Caki2 (cell line): ENCODE measurements around the gene AK9. TPM values are rescaled to one million over a fixed set of nuclear protein-coding genes. Genes with fewer than 3 reads are reported as not detected.
"Not testable (repeated sequence)": the region's sequence is repeated elsewhere in the genome, so short reads cannot be mapped to it uniquely, and the experiment has no call there.

Experiments used
- DNase-seq: peaks from one replicate; pipeline ENCODE4 v3.0.0-alpha.2; 2015; ENCODE audit warnings: low read depth
- in situ Hi-C: cut with HindIII; loops from 2 replicates; pipeline ENCODE4 v1.10.0; 2016; ENCODE audit warnings: low sequenced_read_pairs, low pct_unique_long_range_greater_than_20kb, mixed read lengths
- total RNA-seq: library from RNA; depleted of rRNA; stranded (reverse); fragments of >200 nt; shearing (Covaris generic); gene quantifications from 2 replicates; pipeline ENCODE4 v1.2.3, GENCODE V29; 2014; ENCODE audit warnings: low replicate concordance

Gene AK9
- total RNA-seq, 1 experiment from 2014 or later = 0.14 TPM

DNA sequence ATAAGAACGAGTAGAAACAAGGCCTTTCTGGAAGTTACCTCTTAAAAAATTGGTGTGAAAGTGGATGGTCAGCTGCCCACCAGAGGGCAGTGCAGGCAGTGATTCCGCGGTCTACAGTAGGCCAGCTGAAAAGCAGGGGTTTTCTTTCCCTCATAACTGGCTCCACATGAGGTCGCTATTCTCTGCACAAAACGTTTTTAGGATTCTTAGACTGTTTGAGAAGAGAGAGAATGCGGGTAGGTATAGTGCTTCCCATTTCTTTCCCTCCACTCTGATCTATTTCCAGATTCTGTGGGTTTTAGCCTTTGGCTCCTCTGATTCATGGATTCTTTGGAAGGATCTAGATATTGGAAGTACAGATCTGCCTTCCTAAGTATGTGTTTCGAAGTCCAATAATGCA lies 14.3 kb upstream of the AK9 start:
- in situ Hi-C loops = loop anchor here (25.0 kb wide), 1 partner anchor 357 kb away; no protein-coding TSS in a partner anchor

DNA sequence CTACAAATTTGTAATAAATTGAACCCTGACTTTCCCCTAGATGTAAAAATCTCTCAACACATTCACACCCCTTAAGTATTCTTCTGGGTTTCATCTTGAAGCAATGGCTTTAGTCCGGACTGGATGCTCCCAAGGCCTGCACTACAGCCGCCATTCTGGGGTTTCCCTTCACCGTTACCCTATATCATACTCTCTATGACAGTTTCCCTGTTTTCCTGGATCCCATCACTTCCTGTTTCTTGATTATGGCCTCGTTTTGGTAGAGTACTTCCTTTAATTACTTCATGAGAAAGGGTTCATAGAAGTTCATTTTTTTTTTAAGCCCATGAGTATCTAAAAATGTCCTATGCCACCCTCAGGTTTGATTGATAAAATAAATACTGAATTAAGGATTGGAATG lies 11.8 kb upstream of the AK9 start:
- DNase-seq = no peak
- in situ Hi-C loops = loop anchor here (25.0 kb wide), 1 partner anchor 360 kb away; no protein-coding TSS in a partner anchor

More for the DNA sequence above, 14.3 kb upstream of the AK9 start:
- peak; percentile 67 for DNase-seq

DNA sequence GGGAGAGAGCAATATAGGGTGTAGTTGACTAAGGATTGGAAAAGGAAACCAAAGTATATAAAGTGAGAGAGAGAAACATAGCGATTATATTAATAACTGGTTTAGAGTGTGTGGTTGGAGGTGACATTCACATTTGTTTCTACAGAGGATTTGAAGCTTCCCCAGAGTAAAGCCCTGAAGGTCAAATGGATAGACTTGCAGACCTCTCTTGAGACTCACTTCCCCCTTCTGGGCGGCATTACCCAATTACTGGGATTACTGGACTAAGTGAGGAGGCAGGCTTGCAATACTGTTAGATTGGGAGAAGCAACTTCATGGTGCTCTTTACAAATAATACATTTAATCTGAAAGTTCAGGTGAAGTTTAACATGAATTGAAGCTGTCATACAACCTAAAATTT lies 10.8 kb upstream of the AK9 start:
- no peak for DNase-seq
- in situ Hi-C loops = loop anchor here (25.0 kb wide), 1 partner anchor 361 kb away; no protein-coding TSS in a partner anchor

DNA sequence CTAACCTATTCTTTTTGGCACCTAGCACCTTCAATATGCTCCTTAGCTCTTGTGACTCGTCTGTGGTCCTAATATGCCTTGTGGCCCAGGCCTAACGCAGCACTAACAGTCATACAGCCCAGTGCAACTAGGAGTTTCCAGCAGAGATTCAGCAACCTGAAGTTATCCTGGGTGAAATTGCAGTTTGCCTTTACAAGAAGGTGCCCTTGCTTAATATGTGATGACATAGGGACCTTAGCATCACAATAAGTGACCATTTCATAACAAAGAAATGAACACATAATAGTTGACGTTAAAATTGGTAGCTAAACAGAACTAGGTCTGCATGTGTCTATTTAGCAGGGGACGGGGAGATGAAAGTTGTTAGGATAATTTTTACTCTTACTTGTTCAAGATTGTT lies 10.2 kb upstream of the AK9 start:
- in situ Hi-C loops = loop anchor here (25.0 kb wide), 1 partner anchor 361 kb away; no protein-coding TSS in a partner anchor
- DNase-seq = no peak

DNA sequence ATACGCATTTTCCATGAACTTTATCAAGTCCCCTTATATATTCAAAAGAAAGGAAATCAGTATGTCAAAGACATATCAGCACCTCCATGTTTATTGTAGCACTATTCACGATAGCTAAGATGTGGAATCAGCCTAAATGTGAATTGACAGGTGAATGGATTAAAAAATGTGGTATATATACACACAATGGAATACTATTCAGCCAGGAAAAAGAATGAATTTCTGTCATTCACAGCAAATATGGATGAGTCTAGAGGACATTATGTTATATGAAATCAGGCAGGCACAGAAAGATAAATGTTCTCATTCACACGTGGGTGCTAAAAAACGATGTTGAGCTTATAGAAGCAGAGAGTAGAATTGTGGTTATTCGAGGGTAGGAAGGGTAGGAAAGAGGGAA lies 5.4 kb upstream of the AK9 start:
- in situ Hi-C loops = no loop called here
- no peak for DNase-seq

DNA sequence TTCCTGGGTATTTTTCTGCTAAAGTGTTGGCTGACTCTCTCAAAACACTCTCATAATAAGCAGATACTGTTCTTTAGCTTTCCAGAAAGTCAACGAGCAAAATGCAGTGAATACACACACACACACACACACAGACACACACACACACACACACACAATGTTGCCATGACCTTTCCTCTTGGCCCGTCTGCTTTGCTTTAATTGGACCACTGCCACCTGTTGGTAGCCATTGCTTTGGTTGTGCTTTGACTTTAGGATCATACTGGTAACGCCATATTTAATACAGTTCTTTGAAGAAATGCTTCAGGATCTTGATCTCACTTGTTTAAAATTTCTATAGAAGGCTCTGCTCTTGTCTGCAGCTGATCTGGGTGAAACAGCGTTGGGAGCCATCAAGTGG lies 4.5 kb upstream of the AK9 start:
- no peak for DNase-seq
- in situ Hi-C loops = no loop called here

DNA sequence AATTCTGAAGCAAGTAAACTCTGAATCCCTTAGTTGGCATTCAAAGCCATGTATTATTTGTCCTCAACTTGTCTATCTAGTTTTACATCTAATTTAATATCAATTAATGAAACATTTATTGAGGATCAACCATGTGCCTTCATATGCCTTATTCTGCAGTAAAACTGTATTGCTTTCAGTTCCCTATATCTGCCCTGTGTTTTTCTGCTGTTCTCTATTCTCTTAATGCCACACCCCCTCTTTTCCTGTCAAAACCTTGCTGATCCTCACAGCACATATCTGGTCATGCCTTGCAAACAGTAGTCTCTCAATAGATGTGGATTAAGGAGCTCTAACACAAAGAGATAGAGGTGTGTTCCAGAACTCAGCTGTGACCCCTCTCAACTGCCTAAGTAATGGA lies 2.1 kb upstream of the AK9 start:
- in situ Hi-C loops = no loop called here
- DNase-seq = no peak

DNA sequence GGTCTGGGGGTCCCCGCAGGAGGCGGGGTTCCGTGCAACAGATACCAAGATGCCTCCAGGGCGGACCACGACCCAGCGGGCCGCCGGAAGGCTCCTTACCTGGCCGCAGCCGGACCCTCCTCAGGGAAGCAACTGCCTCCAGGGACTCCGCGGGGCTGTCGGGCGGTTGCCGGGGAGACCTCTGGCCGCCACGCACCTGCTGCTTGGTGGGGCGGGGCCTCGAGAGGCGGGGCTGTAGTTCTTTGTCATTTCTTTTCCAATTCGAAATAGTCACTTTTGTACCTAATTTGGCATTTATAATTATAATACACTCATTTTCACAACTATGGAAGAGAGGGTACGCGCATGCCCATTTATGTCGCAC lies 647 bp downstream of the AK9 start:
- no peak for DNase-seq

DNA sequence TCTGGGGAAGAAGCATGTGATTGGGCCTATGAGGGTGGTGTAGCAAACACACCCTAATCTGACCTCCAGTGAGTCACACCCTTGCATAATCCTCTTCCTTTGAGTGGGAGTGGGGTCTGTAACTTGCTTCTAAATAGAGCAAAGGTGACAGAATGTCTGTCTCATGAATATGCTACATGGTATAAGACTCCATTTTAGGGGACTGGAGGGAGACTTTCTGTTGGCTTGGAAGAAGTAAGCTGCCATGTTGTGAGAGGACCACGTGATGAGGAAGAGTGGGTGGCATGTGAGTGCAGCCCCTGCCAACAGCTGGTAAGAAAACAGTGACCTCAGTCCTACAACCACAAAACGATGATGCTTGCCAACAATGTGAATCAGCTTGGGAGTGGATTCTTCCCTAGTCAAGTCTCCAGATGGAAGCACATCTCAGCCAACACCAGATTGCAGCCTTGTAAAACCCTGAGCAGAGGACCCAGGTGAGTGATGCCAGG lies 3.7 kb downstream of the AK9 start:
- in situ Hi-C loops = no loop called here
- peak; percentile 52 for DNase-seq

More for the DNA sequence above, 647 bp downstream of the AK9 start:
- in situ Hi-C loops = no loop called here

DNA sequence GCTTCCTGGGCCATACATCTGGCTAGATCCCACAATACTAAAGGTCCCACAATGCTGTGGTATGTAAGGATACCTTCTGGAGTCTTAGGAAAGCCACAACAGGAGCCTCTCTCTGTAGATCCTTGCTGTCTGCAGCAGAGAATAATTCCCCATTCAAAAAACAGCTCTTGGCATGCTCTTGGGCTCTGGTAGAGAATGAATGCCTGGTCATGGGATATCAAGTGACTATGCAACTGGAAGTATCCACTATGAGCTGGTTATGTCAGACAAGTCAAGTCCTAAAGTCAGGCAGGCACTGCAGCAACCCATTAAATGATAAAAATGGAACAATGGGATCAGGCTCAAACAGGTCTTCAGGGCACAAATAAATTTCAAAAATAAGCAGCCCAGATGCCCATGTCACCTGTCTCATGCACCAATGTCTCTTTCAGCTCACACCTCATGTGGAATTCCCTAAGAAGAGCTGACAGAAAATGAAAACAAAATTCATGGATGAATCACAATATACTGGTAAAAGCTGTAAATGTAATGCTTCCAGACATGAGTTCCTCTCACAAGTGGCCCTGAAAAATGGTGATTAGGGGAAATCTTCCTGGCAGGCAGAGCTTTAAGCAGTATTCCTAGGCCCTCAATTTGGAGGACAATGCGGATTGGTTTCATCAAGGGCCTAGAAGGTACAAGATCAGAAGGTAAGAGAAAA lies 4.3 kb downstream of the AK9 start:
- no peak for DNase-seq
- in situ Hi-C loops = no loop called here

DNA sequence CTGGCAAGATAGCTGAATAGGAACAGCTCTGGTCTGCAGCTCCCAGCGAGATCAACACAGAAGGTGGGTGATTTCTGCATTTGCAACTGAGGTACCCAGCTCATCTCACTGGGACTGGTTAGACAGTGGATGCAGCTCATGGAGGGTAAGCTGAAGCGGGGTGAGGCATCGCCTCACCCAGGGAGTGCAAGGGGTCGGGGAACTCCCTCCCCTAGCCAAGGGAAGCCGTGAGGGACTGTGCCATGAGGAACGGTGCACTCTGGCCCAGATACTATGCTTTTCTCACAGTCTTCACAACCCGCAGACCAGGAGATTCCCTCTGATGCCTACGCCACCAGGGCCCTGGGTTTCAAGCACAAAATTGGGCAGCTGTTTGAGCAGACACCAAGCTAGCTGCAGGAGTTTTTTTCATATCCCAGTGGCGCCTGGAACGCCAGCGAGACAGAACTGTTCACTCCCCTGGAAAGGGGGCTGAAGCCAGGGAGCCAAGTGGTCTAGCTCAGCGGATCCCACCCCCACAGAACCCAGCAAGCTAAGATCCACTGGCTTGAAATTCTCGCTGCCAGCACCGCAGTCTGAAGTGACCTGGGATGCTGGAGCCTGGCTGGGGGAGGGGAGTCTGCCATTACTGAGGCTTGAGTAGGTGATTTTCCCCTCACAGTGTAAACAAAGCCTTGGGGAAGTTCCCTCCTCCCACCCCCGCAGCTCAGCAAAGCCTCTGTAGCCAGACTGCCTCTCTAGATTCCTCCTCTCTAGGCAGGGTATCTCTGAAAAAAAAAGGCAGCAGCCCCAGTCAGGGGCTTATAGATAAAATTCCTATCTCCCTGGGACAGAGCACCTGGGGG lies 12.1 kb downstream of the AK9 start:
- in situ Hi-C loops, DNase-seq: not testable (repeated sequence)

DNA sequence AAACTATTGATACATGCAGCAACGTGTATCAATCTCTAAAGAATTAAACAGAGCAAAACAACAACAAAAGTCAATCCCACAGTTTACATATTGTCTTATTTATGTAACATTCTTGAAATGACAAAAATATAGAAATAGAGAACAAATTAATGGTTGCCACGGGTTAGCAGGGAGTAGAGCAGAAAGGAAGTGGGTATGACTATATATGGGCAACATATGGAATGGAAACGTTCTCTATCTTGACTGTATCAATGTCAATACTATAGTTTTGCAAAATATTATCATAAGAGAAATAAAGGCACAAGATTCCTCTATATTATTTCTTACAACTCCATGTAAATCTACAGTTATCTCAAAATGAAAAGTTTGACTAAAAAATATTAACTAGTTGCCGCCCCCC lies 12.8 kb downstream of the AK9 start:
- DNase-seq = no peak
- in situ Hi-C loops = no loop called here

DNA sequence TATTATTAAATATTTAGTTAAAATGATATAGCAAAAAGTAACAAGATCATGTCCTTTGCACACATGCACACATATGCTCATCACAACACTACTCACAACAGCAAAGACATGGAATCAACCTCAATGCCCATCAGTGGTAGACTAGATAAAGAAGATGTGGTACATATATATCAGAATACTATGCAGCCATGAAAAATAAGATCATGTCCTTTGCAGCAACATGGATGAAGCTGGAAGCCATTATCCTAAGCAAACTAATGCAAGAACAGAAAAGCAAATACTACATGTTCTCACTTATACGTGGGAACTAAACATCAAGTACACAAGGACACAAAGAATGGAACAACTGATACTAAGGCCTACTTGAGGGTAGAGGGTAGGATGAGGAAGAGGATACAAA lies 14.3 kb downstream of the AK9 start:
- DNase-seq = no peak
- in situ Hi-C loops = no loop called here

DNA sequence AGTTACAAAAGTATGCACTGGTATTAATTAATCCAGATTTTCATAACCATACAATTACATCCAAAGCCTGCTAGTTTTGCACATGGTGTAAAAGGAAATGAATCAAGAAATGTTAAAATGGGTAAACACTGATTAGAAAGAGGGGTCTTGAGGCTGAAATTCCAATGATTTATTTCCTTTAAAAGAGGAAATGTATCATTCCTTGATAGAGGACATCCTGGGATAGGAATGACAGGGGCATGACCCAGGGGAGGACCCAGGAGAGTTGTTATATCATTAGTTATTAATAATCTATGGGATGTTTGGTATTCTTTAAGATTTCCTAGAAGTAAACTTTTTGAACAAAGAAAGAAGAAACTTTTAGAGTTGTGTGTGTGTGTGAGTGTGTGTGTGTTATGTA lies 18.2 kb downstream of the AK9 start:
- in situ Hi-C loops = no loop called here
- no peak for DNase-seq

DNA sequence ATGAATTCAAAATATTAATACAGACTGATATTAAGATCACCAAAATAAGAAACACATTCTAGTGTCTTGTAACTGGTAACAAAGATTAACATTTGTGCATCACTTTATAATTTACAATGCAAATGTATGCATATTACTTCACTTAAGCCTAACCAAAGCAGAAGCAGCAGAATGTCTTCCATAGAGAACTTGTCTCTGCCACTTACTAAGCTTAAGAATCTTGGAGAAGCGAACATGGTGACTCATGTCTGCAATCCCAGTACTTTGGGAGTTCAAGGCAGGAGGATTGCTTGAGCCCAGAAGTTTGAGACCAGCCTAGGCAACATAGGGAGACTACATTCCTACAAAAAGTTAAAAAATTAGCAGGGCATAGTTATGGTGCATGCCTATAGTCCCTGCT lies 18.8 kb downstream of the AK9 start:
- in situ Hi-C loops = no loop called here
- DNase-seq = no peak

DNA sequence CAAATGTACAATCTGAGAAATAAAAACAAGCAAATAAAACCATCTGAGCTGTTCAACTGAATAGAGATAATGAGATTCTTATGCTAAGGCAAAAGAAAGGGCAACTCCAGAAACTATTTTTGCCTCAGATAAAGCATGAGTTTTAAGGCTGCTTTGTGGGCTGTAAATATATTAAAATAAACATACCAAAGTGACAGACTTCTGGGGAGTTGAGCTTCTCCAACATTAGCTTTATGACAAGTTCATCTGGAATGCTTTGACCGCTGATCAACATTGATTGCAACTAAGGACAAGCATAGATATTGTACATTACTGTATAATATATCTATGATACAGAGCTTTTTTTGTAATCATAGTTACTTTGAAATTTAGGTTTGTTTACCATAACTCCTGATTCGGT lies 19.3 kb downstream of the AK9 start:
- DNase-seq = no peak
- in situ Hi-C loops = no loop called here

DNA sequence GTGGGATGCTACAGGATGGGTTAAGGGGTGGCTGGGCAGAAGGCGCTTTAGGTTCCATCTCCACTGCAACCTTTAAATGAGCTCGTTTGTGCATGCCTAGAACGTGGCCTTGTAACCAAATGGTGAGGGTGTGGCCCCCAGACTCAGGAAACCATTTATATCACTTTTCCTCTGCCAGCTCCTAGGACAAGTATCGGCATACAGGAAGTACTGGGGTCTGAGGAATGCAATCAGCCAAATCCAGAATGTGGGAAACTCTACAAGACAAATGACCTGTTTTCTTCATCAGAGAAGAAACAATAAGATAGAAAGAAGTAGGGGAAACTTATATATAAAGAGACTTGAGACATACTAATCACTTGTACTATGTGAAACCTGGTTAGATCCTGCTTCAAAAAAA lies 21.2 kb downstream of the AK9 start:
- DNase-seq = no peak
- in situ Hi-C loops = no loop called here

DNA sequence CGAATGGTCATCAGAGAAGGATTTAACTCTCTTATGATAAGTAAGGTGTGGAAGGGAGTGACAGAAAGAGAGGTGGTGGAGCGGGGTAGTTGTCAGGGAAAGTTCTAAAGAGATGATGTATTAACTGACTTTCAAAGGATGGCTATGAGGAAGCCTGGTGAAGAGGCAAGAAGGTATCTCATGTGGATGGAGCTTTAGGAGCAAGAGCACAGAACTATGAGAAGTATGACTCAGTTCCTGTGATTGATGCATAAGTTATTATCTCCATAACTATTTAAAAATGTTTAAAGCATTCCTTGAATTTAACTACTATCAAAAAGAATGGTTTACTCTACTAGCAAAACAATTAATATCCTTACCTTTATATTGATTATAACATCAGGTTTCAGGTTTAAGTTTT lies 28.8 kb downstream of the AK9 start:
- DNase-seq = no peak
- in situ Hi-C loops = no loop called here

DNA sequence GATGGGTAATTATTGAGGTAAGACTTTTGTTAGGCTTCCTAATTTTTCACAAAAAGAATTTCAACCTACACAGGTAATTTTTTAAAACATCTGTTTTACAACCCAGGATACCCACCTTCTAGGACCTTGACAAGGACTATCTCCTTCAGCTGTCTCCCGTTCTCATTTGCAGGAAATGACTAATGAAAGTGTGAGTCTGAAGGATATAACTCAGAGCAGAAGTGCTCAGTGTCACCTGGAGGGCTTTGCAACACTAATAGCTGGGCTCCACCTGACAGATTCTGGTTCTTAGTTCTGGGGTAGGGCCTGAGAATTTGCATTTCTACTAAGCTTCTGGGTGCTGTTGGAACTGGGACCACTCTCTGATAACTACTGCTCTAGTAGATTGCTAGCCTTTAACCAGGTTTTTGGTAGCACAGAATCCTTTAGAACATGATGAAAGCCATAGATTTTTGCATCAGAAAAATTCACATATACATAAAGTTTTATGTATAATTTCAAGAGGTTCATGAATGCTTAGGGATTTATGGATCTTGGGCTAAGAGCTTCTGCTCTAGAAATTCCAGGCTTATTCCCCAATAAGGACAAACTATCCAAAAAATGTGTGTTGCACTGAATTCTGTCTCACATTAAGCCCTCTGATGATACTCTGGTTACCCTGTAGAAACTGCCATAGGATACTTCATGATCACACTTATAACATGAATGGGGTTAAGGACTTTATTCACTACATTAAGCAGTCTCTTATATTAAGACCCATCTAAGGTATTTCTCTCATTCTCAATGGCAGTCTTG lies 30.3 kb downstream of the AK9 start:
- in situ Hi-C loops = no loop called here
- DNase-seq = no peak
